GM21723 (cell line): Measurements from ENCODE around the gene CDT1.

Experiments
- ATAC-seq: cut with Tn5 transposase; IDR thresholded peaks from one replicate; pipeline ENCODE4 v1.9.1; 2021; ENCODE audit warnings: mild to moderate bottlenecking, moderate library complexity; ENCODE audit not compliant: unreplicated experiment

CDT1 gene

GRCh38 chr16:88835383-88835782 lies 31.8 kb downstream of the CDT1 start:
- no peak for ATAC-seq

- no peak for ATAC-seq
Observed at GRCh38 chr16:88835818-88836217, 32.2 kb downstream of the CDT1 start.

GRCh38 chr16:88836791-88837190 lies 33.2 kb downstream of the CDT1 start:
- no peak for ATAC-seq

- ATAC-seq = no peak
Observed at GRCh38 chr16:88837806-88838205, 34.2 kb downstream of the CDT1 start.

GRCh38 chr16:88838566-88838965 lies 35.0 kb downstream of the CDT1 start:
- ATAC-seq = no peak

- ATAC-seq = no peak
Observed at GRCh38 chr16:88839026-88839529, 35.5 kb downstream of the CDT1 start.

- no peak for ATAC-seq
Observed at GRCh38 chr16:88839745-88840599, 36.4 kb downstream of the CDT1 start.

- ATAC-seq = no peak
Observed at GRCh38 chr16:88840600-88841215, 37.1 kb downstream of the CDT1 start.

- ATAC-seq = no peak
Observed at GRCh38 chr16:88841521-88842307, 38.1 kb downstream of the CDT1 start.

- no peak for ATAC-seq
Observed at GRCh38 chr16:88842308-88842756, 38.7 kb downstream of the CDT1 start.

- ATAC-seq = no peak
Observed at GRCh38 chr16:88842806-88843205, 39.2 kb downstream of the CDT1 start.

GRCh38 chr16:88843256-88843655 lies 39.7 kb downstream of the CDT1 start:
- ATAC-seq = no peak

GRCh38 chr16:88844419-88845036 lies 40.9 kb downstream of the CDT1 start:
- ATAC-seq = no peak

- no peak for ATAC-seq
Observed at GRCh38 chr16:88846088-88846487, 42.5 kb downstream of the CDT1 start.

GRCh38 chr16:88847654-88848053 lies 44.1 kb downstream of the CDT1 start:
- no peak for ATAC-seq

- no peak for ATAC-seq
Observed at GRCh38 chr16:88848557-88848956, 45.0 kb downstream of the CDT1 start.

GRCh38 chr16:88850531-88851199 lies 47.1 kb downstream of the CDT1 start:
- ATAC-seq = no peak

GRCh38 chr16:88851616-88852015 lies 48.0 kb downstream of the CDT1 start:
- no peak for ATAC-seq

GRCh38 chr16:88853325-88853941 lies 49.8 kb downstream of the CDT1 start:
- no peak for ATAC-seq
